Measurements from ENCODE around the gene RAB34. TPM values are rescaled to one million over a fixed set of nuclear protein-coding genes. Genes with fewer than 3 reads are reported as not detected.

RAB34 gene
- total RNA-seq, 1 experiment from 2014 or later = 93.4 TPM

GRCh38 chr17:28720247-28720996, 2.8 kb upstream of the RAB34 start:
- in situ Hi-C loops (cut with HindIII; ENCODE audit: low pct_unique_long_range_greater_than_20kb, low sequenced_read_pairs) = no loop called here
- DNase-seq (ENCODE audit: low read depth, low spot score) = no peak

GRCh38 chr17:28719021-28719433, 1.4 kb upstream of the RAB34 start:
- DNase-seq (ENCODE audit: low read depth, low spot score) = no peak

GRCh38 chr17:28718333-28719020, 809 bp upstream of the RAB34 start:
- no peak for DNase-seq (ENCODE audit: low read depth, low spot score)
- in situ Hi-C loops (cut with HindIII; ENCODE audit: low pct_unique_long_range_greater_than_20kb, low sequenced_read_pairs) = no loop called here

More at GRCh38 chr17:28719021-28719433, 1.4 kb upstream of the RAB34 start:
- in situ Hi-C loops (cut with HindIII; ENCODE audit: low pct_unique_long_range_greater_than_20kb, low sequenced_read_pairs) = no loop called here

GRCh38 chr17:28716740-28717577, 709 bp downstream of the RAB34 start:
- DNase-seq (ENCODE audit: low read depth, low spot score) = no peak
- in situ Hi-C loops (cut with HindIII; ENCODE audit: low pct_unique_long_range_greater_than_20kb, low sequenced_read_pairs) = no loop called here

GRCh38 chr17:28715217-28715616, 2.5 kb downstream of the RAB34 start:
- in situ Hi-C loops (cut with HindIII; ENCODE audit: low pct_unique_long_range_greater_than_20kb, low sequenced_read_pairs) = no loop called here
- no peak for DNase-seq (ENCODE audit: low read depth, low spot score)

GRCh38 chr17:28714281-28714680, 3.4 kb downstream of the RAB34 start:
- no peak for DNase-seq (ENCODE audit: low read depth, low spot score)
- in situ Hi-C loops (cut with HindIII; ENCODE audit: low pct_unique_long_range_greater_than_20kb, low sequenced_read_pairs) = no loop called here

GRCh38 chr17:28712705-28713415, 4.8 kb downstream of the RAB34 start:
- in situ Hi-C loops (cut with HindIII; ENCODE audit: low pct_unique_long_range_greater_than_20kb, low sequenced_read_pairs) = no loop called here
- DNase-seq (ENCODE audit: low read depth, low spot score) = no peak

GRCh38 chr17:28712032-28712704, 5.5 kb downstream of the RAB34 start:
- DNase-seq (ENCODE audit: low read depth, low spot score) = no peak
- in situ Hi-C loops (cut with HindIII; ENCODE audit: low pct_unique_long_range_greater_than_20kb, low sequenced_read_pairs) = no loop called here

- no peak for DNase-seq (ENCODE audit: low read depth, low spot score)
- in situ Hi-C loops (cut with HindIII; ENCODE audit: low pct_unique_long_range_greater_than_20kb, low sequenced_read_pairs) = no loop called here
These were observed 6.0 kb downstream of the RAB34 start, which contains the start of gene PROCA1 for GRCh38 chr17:28711723-28712031. Gene PROCA1, minus strand, starts transcription at chr17:28711888. Its CDS starts 228 bp downstream, at chr17:28711660.

GRCh38 chr17:28710861-28711722, 6.6 kb downstream of the RAB34 start:
- peak; percentile 75 for DNase-seq (ENCODE audit: low read depth, low spot score)
- in situ Hi-C loops (cut with HindIII; ENCODE audit: low pct_unique_long_range_greater_than_20kb, low sequenced_read_pairs) = no loop called here

GRCh38 chr17:28707339-28707720, 10.3 kb downstream of the RAB34 start:
- in situ Hi-C loops (cut with HindIII; ENCODE audit: low pct_unique_long_range_greater_than_20kb, low sequenced_read_pairs) = no loop called here
- no peak for DNase-seq (ENCODE audit: low read depth, low spot score)

GRCh38 chr17:28706471-28707338, 11.0 kb downstream of the RAB34 start:
- DNase-seq (ENCODE audit: low read depth, low spot score) = no peak
- in situ Hi-C loops (cut with HindIII; ENCODE audit: low pct_unique_long_range_greater_than_20kb, low sequenced_read_pairs) = no loop called here

GRCh38 chr17:28705728-28706334, 11.8 kb downstream of the RAB34 start:
- no peak for DNase-seq (ENCODE audit: low read depth, low spot score)
- in situ Hi-C loops (cut with HindIII; ENCODE audit: low pct_unique_long_range_greater_than_20kb, low sequenced_read_pairs) = no loop called here

- DNase-seq (ENCODE audit: low read depth, low spot score) = no peak
- in situ Hi-C loops (cut with HindIII; ENCODE audit: low pct_unique_long_range_greater_than_20kb, low sequenced_read_pairs) = no loop called here
These were observed 12.5 kb downstream of the RAB34 start for GRCh38 chr17:28705074-28705659.
